NCI-H2107 treated with DMSO at 0.1 percent for 48 hours (cell line): Measurements from ENCODE around the gene NKX2-1.
A peak's percentile ranks its signal among the peaks of the same experiment; 100 is the strongest.
"Not testable (repeated sequence)": the region's sequence is repeated elsewhere in the genome, so short reads cannot be mapped to it uniquely, and the experiment has no call there.

Source experiments
- DNase-seq: peaks from one replicate; lab custom pipeline; 2025; ENCODE audit not compliant: unreplicated experiment; lab: John Stamatoyannopoulos, UW

NKX2-1 gene

GRCh38 chr14:36505892-36506731, 13.9 kb downstream of the NKX2-1 start:
- no peak for DNase-seq

GRCh38 chr14:36505181-36505815, 14.7 kb downstream of the NKX2-1 start:
- no peak for DNase-seq

GRCh38 chr14:36504771-36505175, 15.3 kb downstream of the NKX2-1 start:
- no peak for DNase-seq

GRCh38 chr14:36503771-36504741, 16.0 kb downstream of the NKX2-1 start:
- DNase-seq = no peak

GRCh38 chr14:36502558-36503508, 17.2 kb downstream of the NKX2-1 start:
- DNase-seq = no peak

- no peak for DNase-seq
These were observed 21.1 kb downstream of the NKX2-1 start for GRCh38 chr14:36498938-36499337.

- no peak for DNase-seq
These were observed 23.7 kb downstream of the NKX2-1 start for GRCh38 chr14:36496346-36496745.

- DNase-seq = no peak
These were observed 24.4 kb downstream of the NKX2-1 start for GRCh38 chr14:36495666-36496065.

- no peak for DNase-seq
These were observed 26.3 kb downstream of the NKX2-1 start for GRCh38 chr14:36493761-36494160.

- no peak for DNase-seq
These were observed 34.3 kb downstream of the NKX2-1 start for GRCh38 chr14:36485773-36486172.

- no peak for DNase-seq
These were observed 40.7 kb downstream of the NKX2-1 start for GRCh38 chr14:36479344-36479743.

- DNase-seq = no peak
These were observed 41.2 kb downstream of the NKX2-1 start for GRCh38 chr14:36478782-36479181.

GRCh38 chr14:36477266-36477665, 42.8 kb downstream of the NKX2-1 start:
- peak; percentile 99 for DNase-seq

- not testable (repeated sequence) for DNase-seq
These were observed 44.0 kb downstream of the NKX2-1 start for GRCh38 chr14:36476061-36476460.

- no peak for DNase-seq
These were observed 45.4 kb downstream of the NKX2-1 start for GRCh38 chr14:36474593-36474992.

GRCh38 chr14:36471431-36471830, 48.6 kb downstream of the NKX2-1 start:
- no peak for DNase-seq

GRCh38 chr14:36467332-36467731, 52.7 kb downstream of the NKX2-1 start:
- DNase-seq = no peak
